ENCODE data around the gene EYA2. TPM values are rescaled to one million over a fixed set of nuclear protein-coding genes. Genes with fewer than 3 reads are reported as not detected.
"Not testable (repeated sequence)": the region's sequence is repeated elsewhere in the genome, so short reads cannot be mapped to it uniquely, and the experiment has no call there.

The EYA2 gene
- total RNA-seq, 1 experiment from 2014 or later: not detected

GRCh38 chr20:46959081-46959692, 64.5 kb downstream of the EYA2 start:
- ChIA-PET CTCF (no interaction called here), POLR2A (interaction anchor here (0.5 to 2.2 kb wide), 3 partner anchors 12 to 318 kb away, joined by 3 to 5 read pairs (median 3); no protein-coding TSS in a partner anchor)
- H3K27ac Mint-ChIP-seq (ENCODE audit: low read depth, unreplicated experiment): no peak overlapping the region
- H3K36me3 Mint-ChIP-seq (ENCODE audit: insufficient read depth, unreplicated experiment): peaks cover 12% of the 10 kb centered on the region
- no TSS peak for BruUV-seq (replicated peaks)
- DNase-seq (ENCODE audit: unreplicated experiment): peak; percentile 89
- H3K4me3 Mint-ChIP-seq (ENCODE audit: unreplicated experiment): no peak overlapping the region
- H3K9me3 Mint-ChIP-seq (ENCODE audit: unreplicated experiment): no peaks in the 10 kb centered on the region
- H3K27me3 Mint-ChIP-seq (ENCODE audit: insufficient read depth, unreplicated experiment): no peaks in the 10 kb centered on the region
- peaks cover 37% of the 10 kb centered on the region for H3K4me1 Mint-ChIP-seq (ENCODE audit: insufficient read depth, unreplicated experiment)
- intact Hi-C loops (cut with micrococcal nuclease): loop anchor here (10.0 kb wide), 1 partner anchor 166 kb away; no protein-coding TSS in a partner anchor
- no peak for TF ChIP-seq CTCF (IDR thresholded peaks at IDR 0.05; ENCODE audit: unreplicated experiment)

- DNase-seq (ENCODE audit: unreplicated experiment): no peak
- no peak overlapping the region for H3K27ac Mint-ChIP-seq (ENCODE audit: low read depth, unreplicated experiment)
- no TSS peak for BruUV-seq (replicated peaks)
These were observed 65.2 kb downstream of the EYA2 start for GRCh38 chr20:46959821-46960220.

GRCh38 chr20:46960536-46960935, 65.9 kb downstream of the EYA2 start:
- no peak for DNase-seq (ENCODE audit: unreplicated experiment)
- CTCF ChIA-PET: interaction anchor here (0.6 kb wide), 1 partner anchor 444 kb away, joined by 3 read pairs; no protein-coding TSS in a partner anchor
- H3K9me3 Mint-ChIP-seq (ENCODE audit: unreplicated experiment): no peaks in the 10 kb centered on the region
- no peak overlapping the region for H3K4me3 Mint-ChIP-seq (ENCODE audit: unreplicated experiment)
- POLR2A ChIA-PET: no interaction called here
- BruUV-seq (replicated peaks): no TSS peak
- no peak for TF ChIP-seq CTCF (IDR thresholded peaks at IDR 0.05; ENCODE audit: unreplicated experiment)
- peaks cover 12% of the 10 kb centered on the region for H3K36me3 Mint-ChIP-seq (ENCODE audit: insufficient read depth, unreplicated experiment)
- H3K27me3 Mint-ChIP-seq (ENCODE audit: insufficient read depth, unreplicated experiment): no peaks in the 10 kb centered on the region
- H3K27ac Mint-ChIP-seq (ENCODE audit: low read depth, unreplicated experiment): no peak overlapping the region
- H3K4me1 Mint-ChIP-seq (ENCODE audit: insufficient read depth, unreplicated experiment): peaks cover 29% of the 10 kb centered on the region
- intact Hi-C loops (cut with micrococcal nuclease): no loop called here

More at GRCh38 chr20:46959821-46960220, 65.2 kb downstream of the EYA2 start:
- Mint-ChIP-seq H3K4me1 (ENCODE audit: insufficient read depth, unreplicated experiment) (peaks cover 32% of the 10 kb centered on the region), H3K9me3 (ENCODE audit: unreplicated experiment) (no peaks in the 10 kb centered on the region), H3K36me3 (ENCODE audit: insufficient read depth, unreplicated experiment) (peaks cover 12% of the 10 kb centered on the region), H3K27me3 (ENCODE audit: insufficient read depth, unreplicated experiment) (no peaks in the 10 kb centered on the region), H3K4me3 (ENCODE audit: unreplicated experiment) (no peak overlapping the region)
- no peak for TF ChIP-seq CTCF (IDR thresholded peaks at IDR 0.05; ENCODE audit: unreplicated experiment)
- ChIA-PET CTCF (interaction anchor here (0.6 kb wide), 1 partner anchor 444 kb away, joined by 3 read pairs; no protein-coding TSS in a partner anchor), POLR2A (no interaction called here)
- intact Hi-C loops (cut with micrococcal nuclease): loop anchor here (10.0 kb wide), 1 partner anchor 165 kb away; no protein-coding TSS in a partner anchor

- H3K27me3 Mint-ChIP-seq (ENCODE audit: insufficient read depth, unreplicated experiment); H3K4me3 Mint-ChIP-seq (ENCODE audit: unreplicated experiment); DNase-seq (ENCODE audit: unreplicated experiment); H3K9me3 Mint-ChIP-seq (ENCODE audit: unreplicated experiment); BruUV-seq (replicated peaks); intact Hi-C loops (cut with micrococcal nuclease); H3K27ac Mint-ChIP-seq (ENCODE audit: low read depth, unreplicated experiment): not testable (repeated sequence)
- Mint-ChIP-seq H3K4me1 (ENCODE audit: insufficient read depth, unreplicated experiment) (peaks cover 29% of the 10 kb centered on the region), H3K36me3 (ENCODE audit: insufficient read depth, unreplicated experiment) (peaks cover 12% of the 10 kb centered on the region)
- POLR2A ChIA-PET: interaction anchor here (0.7 kb wide), 2 partner anchors 28 to 273 kb away, joined by 3 read pairs; no protein-coding TSS in a partner anchor
- CTCF ChIA-PET: interaction anchor here (0.6 to 0.7 kb wide), 3 partner anchors 163 to 1216 kb away, joined by 3 read pairs; no protein-coding TSS in a partner anchor
These were observed 67.3 kb downstream of the EYA2 start for GRCh38 chr20:46961968-46962367.

Measured in MCF 10A (cell line).